NB4 (cell line): Measurements from ENCODE around the gene SCP2.

Source experiments
- POLR2A ChIP-seq: IDR thresholded peaks from 2 replicates; pipeline ENCODE4 v1.6.1; 2011; ENCODE audit warnings: mild to moderate bottlenecking; ENCODE audit not compliant: insufficient read length; ENCODE audit errors: extremely low read depth
- TF ChIP-seq, protein P1 (sequence below): IDR thresholded peaks from one replicate; pipeline ENCODE4 v1.5.1; 2012; ENCODE audit warnings: low read depth, low read length

GRCh38 chr1:53024117-53024516, 97.0 kb downstream of the SCP2 start:
- TF ChIP-seq, protein P1, sequence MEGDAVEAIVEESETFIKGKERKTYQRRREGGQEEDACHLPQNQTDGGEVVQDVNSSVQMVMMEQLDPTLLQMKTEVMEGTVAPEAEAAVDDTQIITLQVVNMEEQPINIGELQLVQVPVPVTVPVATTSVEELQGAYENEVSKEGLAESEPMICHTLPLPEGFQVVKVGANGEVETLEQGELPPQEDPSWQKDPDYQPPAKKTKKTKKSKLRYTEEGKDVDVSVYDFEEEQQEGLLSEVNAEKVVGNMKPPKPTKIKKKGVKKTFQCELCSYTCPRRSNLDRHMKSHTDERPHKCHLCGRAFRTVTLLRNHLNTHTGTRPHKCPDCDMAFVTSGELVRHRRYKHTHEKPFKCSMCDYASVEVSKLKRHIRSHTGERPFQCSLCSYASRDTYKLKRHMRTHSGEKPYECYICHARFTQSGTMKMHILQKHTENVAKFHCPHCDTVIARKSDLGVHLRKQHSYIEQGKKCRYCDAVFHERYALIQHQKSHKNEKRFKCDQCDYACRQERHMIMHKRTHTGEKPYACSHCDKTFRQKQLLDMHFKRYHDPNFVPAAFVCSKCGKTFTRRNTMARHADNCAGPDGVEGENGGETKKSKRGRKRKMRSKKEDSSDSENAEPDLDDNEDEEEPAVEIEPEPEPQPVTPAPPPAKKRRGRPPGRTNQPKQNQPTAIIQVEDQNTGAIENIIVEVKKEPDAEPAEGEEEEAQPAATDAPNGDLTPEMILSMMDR: no peak
- no peak for TF ChIP-seq POLR2A
